Measurements from ENCODE around the gene BTNL9. TPM values are rescaled to one million over a fixed set of nuclear protein-coding genes. Genes with fewer than 3 reads are reported as not detected.
A peak's percentile ranks its signal among the peaks of the same experiment; 100 is the strongest.

Gene BTNL9
- total RNA-seq, 6 experiments from 2014 or later = 5.3 to 11.6 (median 7.8) TPM

GRCh38 chr5:181036816-181037364 is 3.2 kb upstream of the BTNL9 start:
- ATAC-seq (no peak), DNase-seq (peak in 1 of 3 donors; percentile 35)
- intact Hi-C loops (cut with DNase I) = no loop called here
- Histone ChIP-seq H3K27ac (no peak overlapping the region), H3K36me3 (no peaks in the 10 kb centered on the region), H3K4me3 (no peak overlapping the region), H3K27me3 (no peaks in the 10 kb centered on the region), H3K9me3 (no peaks in the 10 kb centered on the region), H3K4me1 (no peaks in the 10 kb centered on the region)
- no peak for TF ChIP-seq POLR2A (IDR thresholded peaks at IDR 0.05)
- 27% methylated on average over 3 of the region's 13 CpGs for WGBS (ENCODE audit: insufficient coverage, low coverage, low lambda C conversion rate, missing lambda C conversion rate)

GRCh38 chr5:181037365-181037861 is 2.7 kb upstream of the BTNL9 start:
- TF ChIP-seq POLR2A (IDR thresholded peaks at IDR 0.05) (no peak), CTCF (IDR thresholded peaks at IDR 0.05) (no peak)
- DNase-seq = peak in 1 of 3 donors; percentile 33
- H3K9me3 ChIP-seq = no peaks in the 10 kb centered on the region
- no peak overlapping the region for H3K27ac ChIP-seq
- H3K36me3 ChIP-seq = no peaks in the 10 kb centered on the region
- WGBS (ENCODE audit: insufficient coverage, low coverage, low lambda C conversion rate, missing lambda C conversion rate) = 80% methylated on average over 2 of the region's 4 CpGs
- no peak overlapping the region for H3K4me3 ChIP-seq
- intact Hi-C loops (cut with DNase I) = no loop called here
- ATAC-seq = no peak
- no peaks in the 10 kb centered on the region for H3K4me1 ChIP-seq
- no peaks in the 10 kb centered on the region for H3K27me3 ChIP-seq

- Histone ChIP-seq H3K36me3 (no peaks in the 10 kb centered on the region), H3K4me3 (no peak overlapping the region), H3K27me3 (no peaks in the 10 kb centered on the region), H3K27ac (no peak overlapping the region), H3K9me3 (no peaks in the 10 kb centered on the region), H3K4me1 (no peaks in the 10 kb centered on the region)
- no peak for TF ChIP-seq CTCF (IDR thresholded peaks at IDR 0.05)
- no peak for TF ChIP-seq POLR2A (IDR thresholded peaks at IDR 0.05)
- ATAC-seq (no peak), DNase-seq (no peak)
- WGBS (ENCODE audit: insufficient coverage, low coverage, low lambda C conversion rate, missing lambda C conversion rate) = 40% methylated on average over 4 of the region's 8 CpGs
- intact Hi-C loops (cut with DNase I) = no loop called here
Observed at GRCh38 chr5:181039471-181039870, 595 bp upstream of the BTNL9 start.

- peak in 1 of 3 donors; percentile 31 for DNase-seq
- Histone ChIP-seq H3K27ac (peak overlapping the region in 2 of 3 donors; percentile 21 to 40), H3K36me3 (no peaks in the 10 kb centered on the region), H3K4me3 (no peak overlapping the region), H3K27me3 (no peaks in the 10 kb centered on the region), H3K4me1 (no peaks in the 10 kb centered on the region), H3K9me3 (no peaks in the 10 kb centered on the region)
- TF ChIP-seq POLR2A (IDR thresholded peaks at IDR 0.05) = no peak
- TF ChIP-seq CTCF (IDR thresholded peaks at IDR 0.05) = no peak
- intact Hi-C loops (cut with DNase I) = no loop called here
- no peak for ATAC-seq
- 36% methylated on average over 7 of the region's 8 CpGs for WGBS (ENCODE audit: insufficient coverage, low coverage, low lambda C conversion rate, missing lambda C conversion rate)
Observed at GRCh38 chr5:181040631-181040945, 522 bp downstream of the BTNL9 start.

GRCh38 chr5:181041043-181041442 is 977 bp downstream of the BTNL9 start:
- peak overlapping the region; percentile 15 to 40 (median 21) for H3K27ac ChIP-seq
- H3K4me1 ChIP-seq = no peaks in the 10 kb centered on the region
- no peaks in the 10 kb centered on the region for H3K9me3 ChIP-seq
- WGBS (ENCODE audit: insufficient coverage, low coverage, low lambda C conversion rate, missing lambda C conversion rate) = 22% methylated on average over 6 of the region's 6 CpGs
- ATAC-seq (no peak), DNase-seq (peak in 1 of 3 donors; percentile 20)
- intact Hi-C loops (cut with DNase I) = no loop called here
- H3K27me3 ChIP-seq = no peaks in the 10 kb centered on the region
- peak overlapping the region in 1 of 3 donors; percentile 16 for H3K4me3 ChIP-seq
- no peaks in the 10 kb centered on the region for H3K36me3 ChIP-seq
- TF ChIP-seq CTCF (IDR thresholded peaks at IDR 0.05) (no peak), POLR2A (IDR thresholded peaks at IDR 0.05) (no peak)
